Effector memory CD8-positive, alpha-beta T cell (primary cell): Measurements from ENCODE around the gene ERN1.

ENCODE experiments used
- ATAC-seq: fragments of 150-1000 bp; cut with Tn5 transposase; replicated peaks from 2 replicates; pipeline ENCODE4 v1.10.0; 2021; ENCODE audit warnings: mild to moderate bottlenecking, moderate library complexity
- DNase-seq, 3 experiments: peaks; one replicate each; pipeline ENCODE4 v3.0.0; 2021
- H3K27ac Mint-ChIP-seq, 2 donors: one replicate each; pipeline ENCODE4 v1.8.0; 2022; ENCODE audit warnings: mild to moderate bottlenecking in 2 of 2, mixed read lengths in 2 of 2, moderate library complexity in 2 of 2
- H3K27me3 Mint-ChIP-seq, 2 donors: one replicate each; pipeline ENCODE4 v1.8.0; 2022; ENCODE audit warnings: mixed read lengths in 2 of 2
- H3K36me3 Mint-ChIP-seq: one replicate; pipeline ENCODE4 v1.8.0; 2022; ENCODE audit warnings: mild to moderate bottlenecking, moderate library complexity, mixed read lengths; ENCODE audit not compliant: insufficient read depth
- H3K4me1 Mint-ChIP-seq, 2 donors: one replicate each; pipeline ENCODE4 v1.8.0; 2022; ENCODE audit warnings: low read depth in 2 of 2, mixed read lengths in 2 of 2
- H3K4me3 Mint-ChIP-seq, 2 donors: one replicate each; pipeline ENCODE4 v1.8.0; 2022; ENCODE audit warnings: mild to moderate bottlenecking in 2 of 2, mixed read lengths in 2 of 2, moderate library complexity in 2 of 2
- H3K9me3 Mint-ChIP-seq, 2 donors: one replicate each; pipeline ENCODE4 v1.8.0; 2022; ENCODE audit warnings: mixed read lengths in 2 of 2

Gene ERN1

GRCh38 chr17:64058621-64059020 lies 71.3 kb downstream of the ERN1 start:
- Mint-ChIP-seq H3K4me1 (peaks cover 52 to 66% of the 10 kb centered on the region in 2 donors), H3K36me3 (peaks cover 97% of the 10 kb centered on the region), H3K9me3 (no peaks in the 10 kb centered on the region), H3K4me3 (no peak overlapping the region), H3K27ac (peak overlapping the region in 1 of 2 donors; percentile 90), H3K27me3 (no peaks in the 10 kb centered on the region)
- ATAC-seq, result no peak
- DNase-seq, result no peak

DNA sequence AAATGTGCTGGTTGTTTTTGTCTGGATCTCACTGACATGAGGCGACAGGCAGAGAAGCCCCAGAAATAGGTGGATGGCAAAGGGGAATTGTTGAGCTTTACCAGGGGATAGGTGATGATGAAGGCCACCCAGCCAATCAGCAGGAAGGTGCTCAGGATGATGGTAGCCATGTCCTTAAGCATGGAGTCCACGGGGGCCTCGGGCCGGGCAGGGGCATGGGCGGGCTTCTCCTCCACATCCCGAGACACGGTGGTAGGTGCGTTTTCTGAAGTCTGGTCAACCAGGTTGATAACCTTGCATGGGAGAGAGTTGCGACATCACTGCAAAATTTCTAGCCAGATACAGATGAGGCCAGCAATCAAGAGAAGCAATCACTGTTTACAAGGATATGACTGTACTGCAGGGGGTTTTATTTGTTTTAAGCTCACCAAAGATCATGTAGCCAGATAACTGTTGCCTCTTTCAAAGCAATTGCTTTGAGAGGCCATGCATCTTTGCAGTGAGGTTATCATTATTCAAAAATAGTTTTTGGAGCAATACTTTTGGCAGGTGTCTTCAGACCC lies 72.2 kb downstream of the ERN1 start:
- Mint-ChIP-seq H3K27ac (peak overlapping the region; percentile 90 to 91), H3K4me1 (peaks cover 48 to 64% of the 10 kb centered on the region in 2 donors), H3K9me3 (no peaks in the 10 kb centered on the region), H3K4me3 (peak overlapping the region in 1 of 2 donors; percentile 42), H3K36me3 (peaks cover 97% of the 10 kb centered on the region), H3K27me3 (no peaks in the 10 kb centered on the region)
- DNase-seq (no peak), ATAC-seq (no peak)

DNA sequence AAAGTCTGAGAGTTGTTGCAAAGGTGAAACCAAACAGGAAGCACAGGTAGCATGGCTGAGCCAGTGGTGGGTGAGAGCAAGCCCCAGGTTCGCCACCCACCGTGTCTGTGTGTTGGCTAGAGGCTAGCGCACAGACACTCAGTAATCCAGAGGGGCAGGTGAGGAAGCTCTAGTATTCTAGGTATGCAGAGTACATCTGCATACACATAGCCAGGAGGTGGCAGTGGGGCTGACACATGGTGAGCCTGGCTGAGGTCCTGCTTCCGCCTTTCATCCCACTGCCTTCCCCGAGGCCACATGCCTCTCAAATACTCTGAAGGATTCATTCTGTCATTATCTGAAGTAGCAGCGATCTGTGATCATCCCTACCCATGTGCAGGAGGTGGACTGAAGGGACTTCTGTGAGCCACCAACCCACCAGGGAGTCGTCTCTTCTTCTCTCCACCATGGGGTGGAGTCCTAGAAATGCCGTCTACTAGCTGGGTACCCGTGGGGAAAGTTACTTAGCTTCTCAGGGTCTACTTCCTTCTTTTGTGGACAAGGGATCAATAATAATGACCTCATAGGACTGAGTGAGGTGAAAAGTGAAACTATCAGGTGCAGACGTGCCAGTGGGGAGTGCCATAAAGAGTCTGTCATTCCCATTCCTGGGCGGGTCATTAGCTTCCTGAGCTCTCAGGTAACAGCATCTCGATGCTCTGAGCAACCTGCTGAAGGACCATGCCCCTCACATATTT lies 73.5 kb downstream of the ERN1 start:
- Mint-ChIP-seq H3K27me3 (no peaks in the 10 kb centered on the region), H3K27ac (peak overlapping the region; percentile 90 to 91), H3K9me3 (no peaks in the 10 kb centered on the region), H3K4me1 (peaks cover 44 to 59% of the 10 kb centered on the region in 2 donors), H3K36me3 (peaks cover 100% of the 10 kb centered on the region), H3K4me3 (peak overlapping the region; percentile 42 to 54)
- peak; percentile 50 for ATAC-seq
- DNase-seq, result no peak

- H3K4me1 Mint-ChIP-seq, result peaks cover 44 to 59% of the 10 kb centered on the region in 2 donors
- peaks cover 100% of the 10 kb centered on the region for H3K36me3 Mint-ChIP-seq
These were observed 74.5 kb downstream of the ERN1 start for GRCh38 chr17:64055183-64056142.

GRCh38 chr17:64054304-64054703 lies 75.6 kb downstream of the ERN1 start:
- peaks cover 100% of the 10 kb centered on the region for H3K36me3 Mint-ChIP-seq
- no peak overlapping the region for H3K4me3 Mint-ChIP-seq
- DNase-seq (no peak), ATAC-seq (no peak)
- H3K4me1 Mint-ChIP-seq, result peaks cover 44 to 58% of the 10 kb centered on the region in 2 donors
- no peaks in the 10 kb centered on the region for H3K27me3 Mint-ChIP-seq
- H3K27ac Mint-ChIP-seq, result peak overlapping the region; percentile 3 to 87
- no peaks in the 10 kb centered on the region for H3K9me3 Mint-ChIP-seq

More at GRCh38 chr17:64055183-64056142, 74.5 kb downstream of the ERN1 start:
- Mint-ChIP-seq H3K4me3 (peak overlapping the region; percentile 12 to 54), H3K27me3 (no peaks in the 10 kb centered on the region), H3K27ac (peak overlapping the region; percentile 90 to 91), H3K9me3 (no peaks in the 10 kb centered on the region)
- ATAC-seq, result no peak
- no peak for DNase-seq

DNA sequence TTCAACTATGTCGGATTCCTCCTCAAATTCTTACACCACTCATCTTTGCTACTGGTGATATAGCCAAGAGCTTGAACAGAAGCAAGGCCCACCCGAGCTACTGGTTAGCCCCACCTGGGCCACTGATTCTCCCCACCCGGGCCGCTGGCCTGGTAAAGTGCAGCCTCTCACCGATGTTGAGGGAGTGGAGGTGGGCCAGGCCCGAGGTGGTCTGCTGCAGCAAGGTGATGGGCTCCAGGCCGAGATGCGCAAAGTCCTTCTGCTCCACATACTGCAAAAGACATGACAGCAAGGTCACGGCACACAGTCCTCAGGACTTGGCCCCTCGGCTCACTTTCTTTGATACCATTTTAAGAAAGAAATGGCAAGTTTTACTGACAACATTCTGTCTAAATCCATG lies 76.8 kb downstream of the ERN1 start:
- H3K4me1 Mint-ChIP-seq, result peaks cover 43 to 56% of the 10 kb centered on the region in 2 donors
- no peaks in the 10 kb centered on the region for H3K9me3 Mint-ChIP-seq
- DNase-seq, result no peak
- H3K27ac Mint-ChIP-seq, result peak overlapping the region; percentile 62 to 75
- no peak for ATAC-seq
- H3K36me3 Mint-ChIP-seq, result peaks cover 100% of the 10 kb centered on the region
- no peak overlapping the region for H3K4me3 Mint-ChIP-seq
- no peaks in the 10 kb centered on the region for H3K27me3 Mint-ChIP-seq

DNA sequence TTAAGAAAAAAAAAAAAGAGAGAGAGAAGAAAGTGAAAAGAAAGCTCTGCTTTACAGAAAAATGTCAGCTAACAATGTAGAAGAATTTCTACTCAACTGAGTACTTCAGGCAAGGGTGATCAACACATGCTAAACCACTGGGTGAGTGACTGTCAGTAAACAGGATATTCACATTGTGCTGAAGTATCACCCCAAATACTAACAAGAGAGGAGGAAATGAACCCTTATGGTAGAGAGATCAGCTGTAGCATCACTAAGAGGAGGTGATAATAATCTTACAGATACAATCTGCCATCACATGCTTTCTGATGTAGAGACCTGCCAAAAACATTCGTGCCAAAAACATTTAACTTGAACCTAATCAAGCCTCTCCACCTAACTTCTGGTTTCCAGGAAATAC lies 78.8 kb downstream of the ERN1 start:
- ATAC-seq, result peak; percentile 100
- Mint-ChIP-seq H3K36me3 (peaks cover 100% of the 10 kb centered on the region), H3K9me3 (no peaks in the 10 kb centered on the region), H3K27ac (peak overlapping the region; percentile 62 to 75), H3K4me3 (peak overlapping the region; percentile 56 to 59), H3K4me1 (peaks cover 34 to 41% of the 10 kb centered on the region in 2 donors), H3K27me3 (no peaks in the 10 kb centered on the region)
- peak in 2 of 3 experiments; percentile 19 to 25 for DNase-seq

DNA sequence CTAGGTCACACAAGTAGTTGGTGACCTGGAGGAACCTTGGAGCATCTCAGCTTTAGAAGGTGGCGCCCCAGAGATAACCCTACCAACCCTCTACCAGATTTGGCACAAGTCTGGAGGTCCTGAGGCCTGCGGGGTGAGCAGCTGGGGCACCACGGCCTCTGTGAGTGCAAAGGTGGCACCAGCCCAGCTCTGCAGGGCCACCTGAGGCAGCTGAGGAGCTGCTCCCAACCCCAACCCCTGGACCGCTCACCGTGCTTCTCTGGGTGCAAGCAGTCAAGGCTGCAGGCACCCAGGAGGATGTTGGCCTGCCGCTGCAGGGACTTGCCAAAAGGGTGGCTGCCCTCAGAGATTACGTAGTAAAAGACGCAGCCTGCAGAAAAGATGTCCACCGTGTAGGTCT lies 81.1 kb downstream of the ERN1 start:
- Mint-ChIP-seq H3K27ac (peak overlapping the region; percentile 69 to 75), H3K9me3 (no peaks in the 10 kb centered on the region), H3K4me3 (no peak overlapping the region), H3K4me1 (peaks cover 30 to 45% of the 10 kb centered on the region in 2 donors), H3K27me3 (no peaks in the 10 kb centered on the region), H3K36me3 (peaks cover 100% of the 10 kb centered on the region)
- DNase-seq (no peak), ATAC-seq (no peak)

- ATAC-seq (no peak), DNase-seq (no peak)
- no peaks in the 10 kb centered on the region for H3K9me3 Mint-ChIP-seq
- H3K27ac Mint-ChIP-seq, result peak overlapping the region in 1 of 2 donors; percentile 78
- no peaks in the 10 kb centered on the region for H3K27me3 Mint-ChIP-seq
- H3K4me1 Mint-ChIP-seq, result peaks cover 9 to 38% of the 10 kb centered on the region in 2 donors
- peaks cover 100% of the 10 kb centered on the region for H3K36me3 Mint-ChIP-seq
- H3K4me3 Mint-ChIP-seq, result no peak overlapping the region
These were observed 84.8 kb downstream of the ERN1 start for GRCh38 chr17:64045176-64045575.

DNA sequence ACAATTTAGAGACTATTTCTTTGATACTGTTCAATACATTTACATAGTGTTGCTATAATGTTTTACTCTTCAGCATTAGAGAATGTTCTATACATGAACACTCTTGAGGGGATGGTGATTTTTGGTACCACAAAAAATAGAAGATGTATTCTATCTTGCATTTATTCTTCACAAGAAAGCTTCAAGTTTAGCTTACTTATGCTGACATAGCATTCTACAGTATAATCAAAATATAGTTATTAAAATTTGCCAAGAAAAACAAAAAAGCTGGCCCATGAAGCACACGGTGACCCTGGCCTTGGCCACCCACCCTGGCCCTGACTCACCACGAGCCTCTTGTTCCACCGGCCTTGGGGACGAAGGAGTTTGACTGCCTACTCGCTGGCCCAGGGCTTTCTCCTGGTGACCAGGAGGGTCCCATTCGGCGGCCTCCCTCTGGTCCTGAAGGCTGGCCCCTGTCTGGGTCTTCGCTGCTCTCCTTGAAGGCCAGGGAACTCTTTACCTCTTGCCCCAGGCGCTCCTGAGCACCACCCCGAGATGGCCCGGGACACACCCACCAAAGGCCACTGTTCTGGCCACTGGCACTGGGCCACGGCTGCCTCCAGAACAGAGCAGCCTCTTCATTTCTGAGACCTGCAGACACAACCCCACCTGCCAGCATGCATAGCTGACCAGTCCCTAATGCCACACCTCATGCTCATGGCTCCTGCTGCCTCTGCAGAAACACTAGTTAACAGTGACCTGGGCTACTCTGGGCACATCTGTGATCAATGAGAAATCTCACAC lies 87.1 kb downstream of the ERN1 start:
- ATAC-seq (no peak), DNase-seq (no peak)
- H3K4me3 Mint-ChIP-seq, result no peak overlapping the region
- H3K4me1 Mint-ChIP-seq, result peaks cover 0 to 30% of the 10 kb centered on the region in 2 donors
- H3K9me3 Mint-ChIP-seq, result no peaks in the 10 kb centered on the region
- peaks cover 99% of the 10 kb centered on the region for H3K36me3 Mint-ChIP-seq
- no peaks in the 10 kb centered on the region for H3K27me3 Mint-ChIP-seq
- no peak overlapping the region for H3K27ac Mint-ChIP-seq

DNA sequence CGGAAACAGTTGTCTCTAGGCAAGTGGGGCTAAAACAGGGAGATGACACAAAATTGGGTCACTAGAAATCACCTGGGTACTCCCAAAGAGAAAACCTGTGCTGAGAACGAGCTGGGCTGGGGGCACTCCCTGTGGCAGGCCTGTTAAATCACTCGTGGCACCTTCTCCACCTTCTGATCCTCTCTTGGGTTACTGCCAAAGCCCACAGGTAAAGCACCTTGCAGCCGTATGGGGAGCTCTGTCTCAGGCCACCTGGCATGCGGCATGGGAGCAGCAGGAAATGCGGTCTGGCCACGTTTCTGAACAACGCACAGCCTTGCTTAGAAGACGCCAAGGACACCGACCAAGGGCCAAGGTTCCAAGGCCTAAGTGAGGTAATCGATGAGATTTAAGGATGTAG lies 88.0 kb downstream of the ERN1 start:
- H3K4me1 Mint-ChIP-seq, result peaks cover 0 to 30% of the 10 kb centered on the region in 2 donors
- H3K4me3 Mint-ChIP-seq, result peak overlapping the region in 1 of 2 donors; percentile 22
- H3K9me3 Mint-ChIP-seq, result no peaks in the 10 kb centered on the region
- H3K27me3 Mint-ChIP-seq, result no peaks in the 10 kb centered on the region
- ATAC-seq (peak; percentile 85), DNase-seq (peak in 1 of 3 experiments; percentile 24)
- H3K27ac Mint-ChIP-seq, result peak overlapping the region; percentile 73 to 84
- peaks cover 95% of the 10 kb centered on the region for H3K36me3 Mint-ChIP-seq

GRCh38 chr17:64040206-64040605 lies 89.7 kb downstream of the ERN1 start:
- H3K27ac Mint-ChIP-seq, result peak overlapping the region; percentile 38 to 84
- ATAC-seq (no peak), DNase-seq (no peak)
- H3K4me1 Mint-ChIP-seq, result peaks cover 0 to 29% of the 10 kb centered on the region in 2 donors
- no peaks in the 10 kb centered on the region for H3K9me3 Mint-ChIP-seq
- no peak overlapping the region for H3K4me3 Mint-ChIP-seq
- H3K27me3 Mint-ChIP-seq, result no peaks in the 10 kb centered on the region
- peaks cover 84% of the 10 kb centered on the region for H3K36me3 Mint-ChIP-seq

DNA sequence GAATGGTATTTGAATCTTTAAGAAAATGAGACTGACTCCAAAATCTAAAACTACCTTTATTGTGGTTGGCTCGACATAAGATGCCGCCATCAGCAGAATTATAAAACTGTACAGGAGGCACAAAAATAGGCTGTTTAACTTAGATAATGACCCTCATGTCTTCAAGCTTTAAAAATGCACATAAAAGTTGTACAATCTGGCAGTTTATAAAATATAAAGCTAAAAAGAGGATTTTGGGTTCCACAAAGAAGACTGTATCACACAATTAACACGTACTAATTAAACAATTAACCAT lies 90.9 kb downstream of the ERN1 start:
- ATAC-seq, result no peak
- Mint-ChIP-seq H3K4me1 (peaks cover 0 to 26% of the 10 kb centered on the region in 2 donors), H3K4me3 (no peak overlapping the region), H3K27ac (no peak overlapping the region), H3K27me3 (no peaks in the 10 kb centered on the region), H3K9me3 (no peaks in the 10 kb centered on the region), H3K36me3 (peaks cover 72% of the 10 kb centered on the region)
- DNase-seq, result no peak
